ENCODE data around the gene HID1. TPM values are rescaled to one million over a fixed set of nuclear protein-coding genes. Genes with fewer than 3 reads are reported as not detected.

Gene HID1
- total RNA-seq, 1 donor from 2014 or later, result 2.6 TPM

Other genes starting within 250 kb of the HID1 start
- 0.77 TPM in 1 of 2 replicates, not detected in the other for gene RAB37, start 235.5 kb downstream of the HID1 start, total RNA-seq
- 27.9 and 36.3 TPM in 2 replicates for gene NHERF1, start 224.1 kb downstream of the HID1 start, total RNA-seq
- 58.4 and 61.8 TPM in 2 replicates for gene NAT9, start 196.4 kb downstream of the HID1 start, total RNA-seq
- 0.50 and 1.0 TPM in 2 replicates for gene GRIN2C, start 112.9 kb downstream of the HID1 start, total RNA-seq
- gene FDXR, start 99.8 kb downstream of the HID1 start, total RNA-seq, result 30.8 and 34.2 TPM in 2 replicates
- not detected in 2 replicates for gene FADS6, start 79.1 kb downstream of the HID1 start, total RNA-seq
- gene USH1G, start 49.5 kb downstream of the HID1 start, total RNA-seq, result 0.14 TPM in 1 of 2 replicates, not detected in the other
- gene OTOP2, start 48.5 kb downstream of the HID1 start, total RNA-seq, result not detected in 2 replicates
- gene OTOP3, start 36.9 kb downstream of the HID1 start, total RNA-seq, result not detected in 2 replicates
- gene CDR2L, start 14.9 kb upstream of the HID1 start, total RNA-seq, result 59.1 and 62.9 TPM in 2 replicates
- gene MRPL58, start 39.9 kb upstream of the HID1 start, total RNA-seq, result 23.8 and 24.4 TPM in 2 replicates
- 238 and 239 TPM in 2 replicates for gene ATP5PD, start 74.2 kb upstream of the HID1 start, total RNA-seq
- 17.1 and 18.6 TPM in 2 replicates for gene KCTD2, start 74.5 kb upstream of the HID1 start, total RNA-seq
- gene SLC16A5, start 115.2 kb upstream of the HID1 start, total RNA-seq, result 7.1 and 10.6 TPM in 2 replicates
- gene ARMC7, start 137.2 kb upstream of the HID1 start, total RNA-seq, result 11.5 and 11.9 TPM in 2 replicates
- gene NT5C, start 159.0 kb upstream of the HID1 start, total RNA-seq, result 23.7 and 29.5 TPM in 2 replicates
- 232 and 282 TPM in 2 replicates for gene JPT1, start 181.8 kb upstream of the HID1 start, total RNA-seq
- gene SUMO2, start 210.2 kb upstream of the HID1 start, total RNA-seq, result 413 and 449 TPM in 2 replicates
- gene NUP85, start 232.9 kb upstream of the HID1 start, total RNA-seq, result 37.3 and 44.3 TPM in 2 replicates